HG03095 (cell line): ENCODE data around the gene CTSE.

Experiments used
- ATAC-seq: cut with Tn5 transposase; IDR thresholded peaks from one replicate; pipeline ENCODE4 v1.9.1; 2021; ENCODE audit warnings: moderate library complexity; ENCODE audit not compliant: unreplicated experiment

CTSE gene

GRCh38 chr1:205994346-205994745 is 29.3 kb downstream of the CTSE start:
- no peak for ATAC-seq

GRCh38 chr1:205993068-205993467 is 30.6 kb downstream of the CTSE start:
- no peak for ATAC-seq

GRCh38 chr1:205992218-205992882 is 31.3 kb downstream of the CTSE start:
- no peak for ATAC-seq

DNA sequence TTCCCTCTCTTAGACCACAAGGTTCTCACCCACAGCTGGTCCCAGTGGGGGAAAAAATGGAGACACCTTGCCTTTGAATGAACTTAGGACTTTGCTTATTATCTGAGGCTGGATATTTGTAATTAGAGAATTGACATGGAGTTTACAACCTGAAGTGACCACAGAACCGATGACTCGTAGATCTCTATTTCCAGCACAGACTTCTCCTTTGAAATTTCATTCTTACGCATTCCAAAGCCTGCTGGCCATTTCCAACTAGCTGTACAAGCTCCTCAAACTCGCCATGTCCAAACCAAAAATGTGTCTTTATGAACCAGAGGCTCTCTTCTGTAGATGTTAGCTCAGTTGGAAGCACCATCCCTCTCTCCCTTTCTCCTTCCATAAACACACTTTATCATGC is 32.5 kb downstream of the CTSE start:
- no peak for ATAC-seq

GRCh38 chr1:205990226-205990625 is 33.5 kb downstream of the CTSE start:
- no peak for ATAC-seq

DNA sequence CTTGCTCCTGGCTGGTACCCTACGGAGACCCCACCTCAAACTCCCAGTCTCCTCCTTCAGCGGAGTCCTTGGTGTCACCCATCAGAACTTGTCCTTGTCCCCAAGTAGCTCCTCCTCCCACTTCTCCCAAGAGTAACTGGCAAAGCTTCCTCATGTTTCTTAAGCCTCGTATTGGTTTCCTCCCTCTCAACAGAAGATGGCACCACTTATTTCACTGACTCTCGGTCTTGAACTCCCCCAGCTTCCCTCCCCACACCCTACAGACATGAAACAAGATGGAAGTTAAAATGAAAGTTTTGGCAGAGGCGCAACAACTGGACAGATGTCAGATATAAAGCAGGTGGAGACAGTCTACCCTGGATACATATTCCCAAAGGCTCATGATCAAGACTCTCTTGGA is 33.9 kb downstream of the CTSE start:
- no peak for ATAC-seq

GRCh38 chr1:205988585-205988995 is 35.1 kb downstream of the CTSE start:
- no peak for ATAC-seq

DNA sequence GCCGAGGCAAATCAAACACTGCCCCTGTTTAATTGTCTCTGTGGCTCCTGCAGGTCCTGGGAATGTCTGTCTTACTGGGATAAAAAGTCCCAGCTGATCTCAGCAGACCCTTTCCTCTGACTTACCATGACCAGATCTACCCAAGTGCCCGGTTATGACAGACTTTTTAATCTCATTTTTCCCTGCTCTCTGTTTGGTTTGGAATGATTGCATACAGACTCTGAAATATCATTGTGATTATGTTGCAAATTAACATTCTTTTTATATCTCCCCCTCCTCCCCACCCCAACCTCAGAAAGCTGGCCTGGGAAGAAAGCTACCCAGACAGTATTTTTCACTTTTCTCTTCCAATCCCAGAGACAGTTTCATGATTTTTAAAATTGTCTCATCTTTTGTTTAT is 36.8 kb downstream of the CTSE start:
- no peak for ATAC-seq

- ATAC-seq, result no peak
These were observed 37.4 kb downstream of the CTSE start for GRCh38 chr1:205986292-205986691.

DNA sequence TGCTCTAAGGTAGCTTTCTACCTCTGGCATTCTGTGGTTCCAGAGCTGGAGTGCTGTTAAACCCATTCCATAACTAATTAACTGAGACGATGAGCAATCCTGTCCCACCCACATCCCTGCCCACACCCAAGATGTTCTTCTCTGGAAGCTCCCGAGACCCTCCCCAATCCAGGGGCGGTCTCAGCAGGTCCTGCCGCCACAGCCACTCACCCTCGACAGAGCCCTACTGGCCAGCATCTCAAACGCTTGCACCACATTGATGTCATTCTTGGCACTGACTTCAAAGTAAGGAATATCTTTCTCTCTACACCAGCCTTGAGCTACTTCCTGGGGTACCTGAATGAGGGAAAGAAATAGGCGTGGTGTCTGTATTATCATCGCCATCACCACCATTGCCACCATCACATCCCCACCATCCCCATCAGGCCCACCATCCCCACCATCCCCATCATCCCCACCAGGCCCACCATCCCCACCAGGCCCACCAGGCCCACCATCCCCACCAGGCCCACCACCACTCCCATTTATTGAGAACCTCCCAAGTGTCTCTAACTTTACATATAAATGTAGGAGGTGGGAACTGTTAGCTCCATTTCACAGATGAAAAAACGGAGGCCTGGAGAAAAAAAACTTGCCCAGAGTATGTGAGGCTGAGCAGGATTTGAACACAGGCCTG is 38.2 kb downstream of the CTSE start:
- no peak for ATAC-seq

- ATAC-seq, result no peak
These were observed 39.6 kb downstream of the CTSE start for GRCh38 chr1:205983925-205984725.

- ATAC-seq, result no peak
These were observed 42.4 kb downstream of the CTSE start for GRCh38 chr1:205981257-205981656.

DNA sequence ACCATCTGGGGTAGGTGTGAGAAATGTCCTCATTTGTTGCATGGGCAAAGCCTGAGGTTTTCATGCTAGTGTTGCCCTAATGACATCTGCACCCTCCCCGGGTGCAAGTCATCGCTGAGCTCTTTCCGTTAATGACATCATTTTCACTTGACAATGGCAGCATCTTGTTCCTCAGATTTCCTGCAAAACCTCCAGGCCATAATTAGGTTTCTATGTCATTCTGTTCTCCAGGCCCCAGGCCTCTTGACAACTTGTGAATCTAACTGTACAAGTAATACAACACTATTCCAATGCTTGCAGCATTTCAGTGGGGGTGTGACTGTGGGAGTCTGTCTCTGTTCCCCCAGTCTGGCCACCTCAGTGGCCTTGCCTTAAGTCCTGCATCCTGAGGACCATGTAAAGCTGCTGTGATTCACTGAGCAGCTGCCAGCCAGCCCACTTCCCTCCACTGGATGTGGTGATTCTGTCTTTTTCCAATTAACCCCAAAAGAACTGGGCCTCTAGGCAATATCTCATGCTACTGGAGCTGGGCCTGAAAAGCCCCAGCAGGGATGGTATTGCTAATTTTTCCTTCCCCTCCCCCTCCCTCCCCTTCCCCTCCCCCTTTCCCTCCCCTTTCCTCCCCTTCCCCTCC is 43.3 kb downstream of the CTSE start:
- no peak for ATAC-seq

- ATAC-seq, result no peak
These were observed 44.4 kb downstream of the CTSE start for GRCh38 chr1:205979301-205979700.

DNA sequence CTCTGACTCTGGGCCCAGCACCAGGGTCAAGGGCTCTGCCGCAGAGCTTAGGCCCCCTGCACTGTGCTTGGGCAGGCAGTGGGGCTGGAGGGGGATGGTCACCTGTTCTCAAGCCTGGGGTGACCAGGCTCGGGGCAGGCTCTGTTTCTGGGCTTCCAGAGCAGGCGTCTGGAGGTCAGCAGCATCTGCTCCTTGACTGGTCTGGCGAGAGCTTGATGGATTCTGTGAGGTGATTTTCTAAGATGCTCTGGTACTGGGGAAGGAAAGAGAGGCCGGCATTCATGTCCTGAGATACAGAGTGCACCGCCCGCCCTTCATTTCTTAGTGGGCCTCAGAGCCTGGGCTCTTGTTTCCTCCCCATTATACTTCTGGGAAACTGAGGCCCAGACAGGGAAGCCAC is 45.0 kb downstream of the CTSE start:
- no peak for ATAC-seq

- ATAC-seq, result no peak
These were observed 46.2 kb downstream of the CTSE start for GRCh38 chr1:205977402-205978014.

DNA sequence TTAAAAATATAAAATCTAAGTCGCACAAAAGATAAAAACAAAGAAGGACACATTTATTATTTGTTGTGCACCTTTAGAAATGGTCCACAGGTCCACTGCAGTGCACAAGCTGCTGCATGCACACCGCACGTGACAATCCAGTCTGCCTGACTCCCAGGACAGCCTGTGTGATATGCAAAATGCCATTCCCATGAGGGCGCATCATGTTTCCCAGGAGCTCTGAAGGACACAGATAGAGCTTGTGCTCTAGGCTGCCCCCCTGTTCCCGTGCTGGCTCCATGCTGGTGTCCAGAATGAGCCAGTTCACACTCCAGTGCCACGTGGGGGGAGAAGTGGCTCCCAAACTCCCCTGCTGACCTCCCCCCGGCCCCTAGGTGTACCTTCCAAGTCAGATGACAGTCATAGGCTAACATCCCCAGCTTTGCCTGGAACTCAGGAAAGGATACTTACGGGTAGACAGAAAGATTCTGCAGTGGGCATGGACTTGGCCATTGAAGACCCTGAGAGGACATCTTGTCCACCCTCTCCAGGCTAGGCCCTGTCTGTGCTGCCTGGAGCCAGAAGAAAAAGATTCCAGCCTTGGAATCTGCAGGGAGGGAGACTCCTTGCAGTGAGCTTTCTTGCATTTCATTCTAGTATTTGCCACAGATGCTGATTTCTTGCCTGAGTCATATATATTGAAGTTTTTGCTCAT is 46.8 kb downstream of the CTSE start:
- no peak for ATAC-seq

GRCh38 chr1:205976036-205976435 is 47.7 kb downstream of the CTSE start:
- no peak for ATAC-seq

DNA sequence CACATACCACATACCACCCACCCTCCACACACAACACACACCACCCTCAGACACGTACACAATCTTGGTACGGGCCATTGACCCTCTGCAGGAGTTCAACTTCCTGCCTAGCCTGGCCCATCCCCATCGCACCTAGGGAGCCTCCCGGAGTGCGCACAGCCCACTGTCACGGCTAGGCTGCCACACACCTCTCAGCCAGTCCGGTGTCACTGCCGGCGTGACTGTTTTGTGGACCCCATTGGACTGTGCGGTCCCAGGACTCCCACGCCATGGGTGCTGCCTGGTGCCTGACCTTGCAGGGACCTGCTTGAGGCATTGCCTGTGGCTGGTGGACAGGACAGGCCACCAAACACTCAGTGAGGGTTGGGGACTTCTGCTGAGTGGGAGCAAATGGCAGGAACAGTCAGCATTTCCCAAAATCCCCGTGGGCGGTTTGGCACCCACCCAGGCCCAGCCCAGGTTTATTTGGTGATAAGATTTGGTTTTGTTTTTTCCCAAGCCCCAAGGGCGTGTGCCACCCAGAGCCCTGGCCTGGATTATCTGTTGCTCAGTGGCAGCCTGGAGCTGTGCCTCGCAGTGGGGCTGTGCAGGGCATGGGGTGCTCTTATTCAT is 48.2 kb downstream of the CTSE start:
- ATAC-seq, result no peak

- no peak for ATAC-seq
These were observed 49.0 kb downstream of the CTSE start for GRCh38 chr1:205974712-205975111.
